Measurements from ENCODE around the gene TRIM40.

Gene TRIM40

GRCh38 chr6:30096829-30097228 is 39.1 kb upstream of the TRIM40 start:
- POLR2A ChIA-PET: no interaction called here
- no peak for DNase-seq (ENCODE audit: extremely low spot score)
- CTCF ChIA-PET: interaction anchor here (1.5 kb wide), 1 partner anchor 34 kb away, joined by 4 read pairs; no protein-coding TSS in a partner anchor

GRCh38 chr6:30097902-30098768 is 37.8 kb upstream of the TRIM40 start:
- CTCF ChIA-PET: interaction anchor here (0.9 to 1.5 kb wide), 2 partner anchors 33 to 121 kb away, joined by 3 to 4 read pairs; no protein-coding TSS in a partner anchor

More at GRCh38 chr6:30096829-30097228, 39.1 kb upstream of the TRIM40 start:
- TF ChIP-seq FOXA1 (IDR thresholded peaks at IDR 0.05): no peak
- no peak for TF ChIP-seq L3MBTL2 (conservative IDR thresholded peaks at IDR 0.05)
- no peak for TF ChIP-seq SP1 (IDR thresholded peaks at IDR 0.05)
- TF ChIP-seq FOXM1 (IDR thresholded peaks at IDR 0.05; ENCODE audit: borderline replicate concordance): no peak
- TF ChIP-seq ZNF384 (IDR thresholded peaks at IDR 0.05): no peak
- no peak for TF ChIP-seq ELF4 (IDR thresholded peaks at IDR 0.05)
- no peak for TF ChIP-seq BHLHE40 (IDR thresholded peaks at IDR 0.05; ENCODE audit: borderline replicate concordance)
- TF ChIP-seq SUZ12 (IDR thresholded peaks at IDR 0.05): no peak
- TF ChIP-seq NFRKB (IDR thresholded peaks at IDR 0.05): no peak
- no peak for TF ChIP-seq HDGF (IDR thresholded peaks at IDR 0.05; ENCODE audit: borderline replicate concordance)
- TF ChIP-seq ARNT (IDR thresholded peaks at IDR 0.05): no peak
- TF ChIP-seq PKNOX1 (IDR thresholded peaks at IDR 0.05): no peak
- TF ChIP-seq LEF1 (IDR thresholded peaks at IDR 0.05; ENCODE audit: borderline replicate concordance): no peak
- no peak for TF ChIP-seq CTBP1 (IDR thresholded peaks at IDR 0.05; ENCODE audit: borderline replicate concordance)
- no peak for TF ChIP-seq FOXK2 (IDR thresholded peaks at IDR 0.05)

GRCh38 chr6:30100154-30100553 is 35.8 kb upstream of the TRIM40 start:
- TF ChIP-seq LEF1 (IDR thresholded peaks at IDR 0.05; ENCODE audit: borderline replicate concordance): no peak
- TF ChIP-seq ELF4 (IDR thresholded peaks at IDR 0.05): no peak
- no peak for TF ChIP-seq NFRKB (IDR thresholded peaks at IDR 0.05)
- no peak for TF ChIP-seq CTBP1 (IDR thresholded peaks at IDR 0.05; ENCODE audit: borderline replicate concordance)
- CTCF ChIA-PET: no interaction called here
- POLR2A ChIA-PET: no interaction called here
- no peak for DNase-seq (ENCODE audit: extremely low spot score)

More at GRCh38 chr6:30097902-30098768, 37.8 kb upstream of the TRIM40 start:
- no peak for DNase-seq (ENCODE audit: extremely low spot score)
- POLR2A ChIA-PET: interaction anchor here (0.8 to 1.2 kb wide), 2 partner anchors 37 to 79 kb away, joined by 3 read pairs; partner anchors contain the start of gene POLR1H
- no peak for TF ChIP-seq ZNF384 (IDR thresholded peaks at IDR 0.05)
- TF ChIP-seq ELF4 (IDR thresholded peaks at IDR 0.05): no peak
- no peak for TF ChIP-seq SP1 (IDR thresholded peaks at IDR 0.05)
- TF ChIP-seq ARNT (IDR thresholded peaks at IDR 0.05): no peak
- TF ChIP-seq TARDBP (IDR thresholded peaks at IDR 0.05): no peak
- TF ChIP-seq BHLHE40 (IDR thresholded peaks at IDR 0.05; ENCODE audit: borderline replicate concordance): no peak
- TF ChIP-seq FOXM1 (IDR thresholded peaks at IDR 0.05; ENCODE audit: borderline replicate concordance): no peak
- TF ChIP-seq SUZ12 (IDR thresholded peaks at IDR 0.05): no peak
- TF ChIP-seq LEF1 (IDR thresholded peaks at IDR 0.05; ENCODE audit: borderline replicate concordance): no peak
- TF ChIP-seq NFRKB (IDR thresholded peaks at IDR 0.05): no peak
- no peak for TF ChIP-seq CTBP1 (IDR thresholded peaks at IDR 0.05; ENCODE audit: borderline replicate concordance)
- TF ChIP-seq PKNOX1 (IDR thresholded peaks at IDR 0.05): no peak
- no peak for TF ChIP-seq FOXK2 (IDR thresholded peaks at IDR 0.05)
- TF ChIP-seq HDGF (IDR thresholded peaks at IDR 0.05; ENCODE audit: borderline replicate concordance): no peak
- TF ChIP-seq L3MBTL2 (conservative IDR thresholded peaks at IDR 0.05): no peak
- no peak for TF ChIP-seq FOXA1 (IDR thresholded peaks at IDR 0.05)

GRCh38 chr6:30100585-30101443 is 35.1 kb upstream of the TRIM40 start:
- DNase-seq (ENCODE audit: extremely low spot score): no peak
- ChIA-PET POLR2A (interaction anchor here (1.0 to 1.6 kb wide), 7 partner anchors 7 to 40 kb away, joined by 3 to 20 read pairs (median 7); partner anchors contain the start of genes POLR1H and PPP1R11), CTCF (interaction anchor here (1.2 to 1.6 kb wide), 3 partner anchors 8 to 31 kb away, joined by 3 to 14 read pairs (median 5); no protein-coding TSS in a partner anchor)
- TF ChIP-seq PKNOX1 (IDR thresholded peaks at IDR 0.05): no peak
- no peak for TF ChIP-seq NFRKB (IDR thresholded peaks at IDR 0.05)
- no peak for TF ChIP-seq SUZ12 (IDR thresholded peaks at IDR 0.05)
- no peak for TF ChIP-seq HDGF (IDR thresholded peaks at IDR 0.05; ENCODE audit: borderline replicate concordance)
- no peak for TF ChIP-seq LEF1 (IDR thresholded peaks at IDR 0.05; ENCODE audit: borderline replicate concordance)
- no peak for TF ChIP-seq BHLHE40 (IDR thresholded peaks at IDR 0.05; ENCODE audit: borderline replicate concordance)
- no peak for TF ChIP-seq L3MBTL2 (conservative IDR thresholded peaks at IDR 0.05)
- TF ChIP-seq ELF4 (IDR thresholded peaks at IDR 0.05): no peak
- TF ChIP-seq ZNF384 (IDR thresholded peaks at IDR 0.05): no peak
